AG10803 (cell line): Measurements from ENCODE around the gene CADPS2.

Source experiments
- DNase-seq: peaks from one replicate; pipeline ENCODE4 v3.0.0; 2010; ENCODE audit warnings: low read depth
- H3K4me3 ChIP-seq: 2 replicates; pipeline ENCODE4 v1.5.1; 2011; ENCODE audit warnings: mild to moderate bottlenecking, low read length, control low read depth
- CTCF ChIP-seq: conservative IDR thresholded peaks from 2 replicates; pipeline ENCODE4 v1.5.1; 2011; ENCODE audit warnings: mild to moderate bottlenecking, low read length, control low read depth, inconsistent platforms

Gene CADPS2

DNA sequence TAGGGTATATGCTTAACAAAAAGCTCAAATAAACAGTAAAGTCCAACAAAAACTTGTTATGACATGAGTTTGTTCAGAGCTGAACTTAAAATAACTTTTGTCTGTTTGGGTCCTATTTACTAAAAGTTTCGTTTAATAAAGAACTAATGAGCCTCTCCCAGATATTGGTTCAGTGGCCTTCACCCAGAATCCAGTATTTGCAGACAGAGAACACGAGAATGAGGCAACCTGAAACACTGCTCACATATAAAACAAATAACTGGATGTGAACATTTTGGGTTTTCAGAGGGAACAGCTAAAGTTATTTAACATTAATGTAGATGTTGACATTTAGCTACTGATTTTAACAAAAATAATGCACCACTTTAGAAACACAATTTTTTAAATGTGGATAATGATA lies 285.6 kb downstream of the CADPS2 start:
- no peak overlapping the region for H3K4me3 ChIP-seq
- DNase-seq: no peak
- TF ChIP-seq CTCF: no peak

- no peak overlapping the region for H3K4me3 ChIP-seq
- no peak for DNase-seq
- TF ChIP-seq CTCF: no peak
These were observed 286.2 kb downstream of the CADPS2 start for GRCh38 chr7:122600042-122600441.

- TF ChIP-seq CTCF: no peak
- no peak overlapping the region for H3K4me3 ChIP-seq
- DNase-seq: no peak
These were observed 289.0 kb downstream of the CADPS2 start for GRCh38 chr7:122597277-122597676.

DNA sequence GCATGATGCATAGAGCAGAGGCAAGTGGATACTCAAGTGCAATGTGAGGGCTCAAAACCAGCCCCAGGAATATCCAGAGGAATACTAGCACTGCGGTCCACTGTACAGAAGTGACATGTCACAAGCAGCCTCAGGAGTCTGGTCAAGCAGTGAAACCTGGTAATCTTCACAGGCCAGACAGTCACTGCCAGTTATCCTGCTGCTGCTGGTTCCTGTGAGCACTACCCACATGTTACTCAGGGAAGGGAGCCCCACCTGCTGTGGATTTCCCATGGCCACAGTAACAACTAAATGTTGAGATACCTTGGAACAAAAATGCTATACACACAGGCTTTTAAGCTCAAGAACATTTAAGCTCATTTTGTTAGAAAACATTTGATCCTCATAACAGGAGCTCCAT lies 290.4 kb downstream of the CADPS2 start:
- DNase-seq: no peak
- TF ChIP-seq CTCF: no peak
- H3K4me3 ChIP-seq: no peak overlapping the region

DNA sequence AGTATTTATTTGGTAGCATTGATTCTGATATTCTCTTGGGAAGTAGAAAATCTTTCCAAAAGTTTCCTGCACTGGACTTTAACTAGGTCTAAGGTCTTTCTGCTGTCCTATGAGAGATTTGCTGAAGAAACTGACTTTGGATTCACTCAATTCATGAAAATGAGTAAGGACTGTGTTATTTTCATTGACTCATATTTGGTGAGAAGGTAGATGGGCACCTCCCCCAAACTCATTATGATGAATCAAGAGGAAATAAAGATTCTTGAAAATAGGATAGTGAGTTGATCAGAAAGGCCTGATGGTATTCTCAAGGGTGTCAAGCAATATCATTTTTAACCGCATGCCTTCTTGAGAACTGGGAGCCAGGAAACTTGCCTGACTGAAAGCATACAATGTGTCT lies 297.6 kb downstream of the CADPS2 start:
- H3K4me3 ChIP-seq: no peak overlapping the region
- TF ChIP-seq CTCF: no peak
- DNase-seq: peak; percentile 1

DNA sequence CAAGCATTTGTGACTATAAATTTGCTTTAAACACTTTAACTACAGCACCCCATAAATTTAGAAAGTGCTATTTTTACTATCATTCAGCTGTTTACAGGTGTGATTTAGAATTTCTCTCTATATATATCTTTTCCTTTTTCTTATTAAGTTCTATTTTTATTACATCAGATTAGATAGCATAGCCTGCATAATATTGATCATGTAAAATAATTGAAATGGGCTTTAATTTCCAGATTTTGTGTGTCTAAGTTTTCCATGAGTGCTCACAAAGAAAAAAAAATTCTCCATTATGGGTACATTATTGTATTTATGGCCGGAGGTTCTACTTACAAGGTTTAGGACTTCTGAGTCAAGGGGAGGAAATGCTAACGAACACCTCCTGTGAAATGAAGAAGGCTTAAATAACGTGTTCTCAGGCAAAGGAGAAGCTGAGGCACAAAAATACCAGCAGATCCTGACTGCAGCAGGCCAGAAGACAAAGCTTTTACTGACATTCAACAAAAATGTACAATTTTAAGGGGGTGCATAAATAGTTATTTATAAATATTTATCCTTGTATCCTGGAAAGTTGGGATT lies 301.5 kb downstream of the CADPS2 start:
- TF ChIP-seq CTCF: no peak
- DNase-seq: no peak
- H3K4me3 ChIP-seq: no peak overlapping the region

GRCh38 chr7:122578350-122578749 lies 307.9 kb downstream of the CADPS2 start:
- no peak overlapping the region for H3K4me3 ChIP-seq
- TF ChIP-seq CTCF: no peak
- DNase-seq: no peak
